Loucy (cell line): Measurements from ENCODE around the gene DHRSX.

ENCODE experiments used
- H2AFZ ChIP-seq: fragments of 200-600 bp; sonication (generic); 2 replicates; pipeline ENCODE4 v1.6.0; 2016; ENCODE audit warnings: antibody characterized with exemption, mild to moderate bottlenecking, low read length, moderate library complexity
- H3F3A ChIP-seq: fragments of 200-600 bp; 2 replicates; pipeline ENCODE4 v1.6.0; 2016; ENCODE audit warnings: antibody characterized with exemption, low read depth, mild to moderate bottlenecking
- H3K27me3 ChIP-seq: fragments of 200-600 bp; sonication (generic); 2 replicates; pipeline ENCODE4 v1.6.1; 2014; ENCODE audit warnings: low read length, mild to moderate bottlenecking; ENCODE audit not compliant: insufficient read depth, poor library complexity, severe bottlenecking
- H3K36me3 ChIP-seq: fragments of 200-600 bp; sonication (generic); 2 replicates; pipeline ENCODE4 v1.6.1; 2016; ENCODE audit warnings: low read length; ENCODE audit not compliant: insufficient read depth
- H3K4me1 ChIP-seq: fragments of 200-600 bp; sonication (generic); 2 replicates; pipeline ENCODE4 v1.5.1; 2014; ENCODE audit warnings: low read length, mild to moderate bottlenecking; ENCODE audit not compliant: insufficient read depth, poor library complexity, severe bottlenecking
- H3K4me2 ChIP-seq: fragments of 200-600 bp; sonication (generic); 2 replicates; pipeline ENCODE4 v1.6.0; 2014; ENCODE audit warnings: antibody characterized with exemption, low read length, low read depth, mild to moderate bottlenecking; ENCODE audit not compliant: poor library complexity, severe bottlenecking
- H3K4me3 ChIP-seq: fragments of 200-600 bp; sonication (generic); 2 replicates; pipeline ENCODE4 v1.5.1; 2014; ENCODE audit warnings: low read length, mild to moderate bottlenecking, mixed read lengths; ENCODE audit not compliant: poor library complexity, severe bottlenecking
- H3K79me2 ChIP-seq: fragments of 200-600 bp; sonication (generic); 2 replicates; pipeline ENCODE4 v1.6.1; 2014; ENCODE audit warnings: low read length; ENCODE audit not compliant: insufficient read depth
- H3K9ac ChIP-seq: fragments of 200-600 bp; sonication (generic); 2 replicates; pipeline ENCODE4 v1.6.0; 2014; ENCODE audit warnings: mild to moderate bottlenecking, low read depth, low read length, moderate library complexity; ENCODE audit not compliant: poor library complexity, severe bottlenecking
- H3K9me2 ChIP-seq: fragments of 200-600 bp; sonication (generic); replicated peaks from 2 replicates; pipeline ENCODE4 v1.6.1; 2016; ENCODE audit warnings: low read depth, low read length, mixed read lengths
- H3K9me3 ChIP-seq: fragments of 200-600 bp; sonication (generic); 2 replicates; pipeline ENCODE4 v1.6.1; 2014; ENCODE audit warnings: mild to moderate bottlenecking, antibody characterized with exemption, low read length, low read depth; ENCODE audit not compliant: insufficient read depth
- H4K20me1 ChIP-seq: fragments of 200-600 bp; sonication (generic); 2 replicates; pipeline ENCODE4 v1.6.0; 2014; ENCODE audit warnings: antibody characterized with exemption, low read length, mild to moderate bottlenecking; ENCODE audit not compliant: insufficient read depth, poor library complexity, severe bottlenecking
- CTCF ChIP-seq: fragments of 200-600 bp; sonication (generic); conservative IDR thresholded peaks from 2 replicates; pipeline ENCODE4 v1.5.1; 2014; ENCODE audit warnings: mild to moderate bottlenecking, antibody characterized with exemption, low read length
- EZH2phosphoT487 ChIP-seq: fragments of 200-600 bp; IDR thresholded peaks from 2 replicates; pipeline ENCODE4 v1.6.1; 2018; ENCODE audit warnings: antibody characterized with exemption, mild to moderate bottlenecking, moderate library complexity, borderline replicate concordance

DHRSX gene

GRCh38 chrX:2511326-2511725 lies 10.6 kb upstream of the DHRSX start:
- Histone ChIP-seq H3K9me3 (no peaks in the 10 kb centered on the region), H3K9me2 (no peaks in the 10 kb centered on the region), H3K4me3 (no peak overlapping the region), H2AFZ (no peak overlapping the region), H3K79me2 (no peaks in the 10 kb centered on the region), H3K4me1 (no peaks in the 10 kb centered on the region), H3K27me3 (no peaks in the 10 kb centered on the region), H3K4me2 (no peak overlapping the region), H4K20me1 (no peaks in the 10 kb centered on the region), H3F3A (no peaks in the 10 kb centered on the region), H3K9ac (no peak overlapping the region), H3K36me3 (no peaks in the 10 kb centered on the region)
- no peak for TF ChIP-seq EZH2phosphoT487
- TF ChIP-seq CTCF, result no peak

GRCh38 chrX:2508648-2509335 lies 8.0 kb upstream of the DHRSX start:
- Histone ChIP-seq H4K20me1 (no peaks in the 10 kb centered on the region), H3K27me3 (no peaks in the 10 kb centered on the region), H3K4me2 (no peak overlapping the region), H3K9me3 (no peaks in the 10 kb centered on the region), H3K4me1 (no peaks in the 10 kb centered on the region), H3K36me3 (no peaks in the 10 kb centered on the region), H3F3A (no peaks in the 10 kb centered on the region), H3K79me2 (no peaks in the 10 kb centered on the region), H2AFZ (no peak overlapping the region), H3K9ac (no peak overlapping the region), H3K9me2 (no peaks in the 10 kb centered on the region), H3K4me3 (no peak overlapping the region)
- TF ChIP-seq CTCF (no peak), EZH2phosphoT487 (no peak)

GRCh38 chrX:2507904-2508627 lies 7.3 kb upstream of the DHRSX start:
- H3K4me1 ChIP-seq, result no peaks in the 10 kb centered on the region
- no peak overlapping the region for H2AFZ ChIP-seq
- no peaks in the 10 kb centered on the region for H3K9me3 ChIP-seq
- H3K9ac ChIP-seq, result no peak overlapping the region
- no peaks in the 10 kb centered on the region for H3K36me3 ChIP-seq
- no peaks in the 10 kb centered on the region for H3K79me2 ChIP-seq
- no peak overlapping the region for H3K4me2 ChIP-seq
- TF ChIP-seq CTCF (no peak), EZH2phosphoT487 (no peak)
- no peaks in the 10 kb centered on the region for H3K27me3 ChIP-seq
- no peaks in the 10 kb centered on the region for H4K20me1 ChIP-seq
- no peaks in the 10 kb centered on the region for H3K9me2 ChIP-seq
- H3F3A ChIP-seq, result no peaks in the 10 kb centered on the region
- no peak overlapping the region for H3K4me3 ChIP-seq
